ENCODE measurements around the gene ENOPH1. TPM values are rescaled to one million over a fixed set of nuclear protein-coding genes. Genes with fewer than 3 reads are reported as not detected.
"Not testable (repeated sequence)": the region's sequence is repeated elsewhere in the genome, so short reads cannot be mapped to it uniquely, and the experiment has no call there.

ENOPH1 gene
- total RNA-seq, 2 experiments from 2014 or later: 67.7 to 71.9 TPM

GRCh38 chr4:82452026-82452425 lies 21.6 kb downstream of the ENOPH1 start:
- CTCF ChIA-PET: interaction anchor here (0.5 to 0.9 kb wide), 2 partner anchors 16 to 24 kb away, joined by 3 read pairs; no protein-coding TSS in a partner anchor

GRCh38 chr4:82457266-82457665 lies 26.9 kb downstream of the ENOPH1 start:
- CTCF ChIA-PET: no interaction called here
- POLR2A ChIA-PET: no interaction called here

More at GRCh38 chr4:82452026-82452425, 21.6 kb downstream of the ENOPH1 start:
- POLR2A ChIA-PET: no interaction called here

- POLR2A ChIA-PET: no interaction called here
- CTCF ChIA-PET: interaction anchor here (0.6 kb wide), 1 partner anchor 558 kb away, joined by 5 read pairs; no protein-coding TSS in a partner anchor
These were observed 28.3 kb downstream of the ENOPH1 start for GRCh38 chr4:82458729-82459128.

GRCh38 chr4:82461710-82462109 lies 31.3 kb downstream of the ENOPH1 start:
- ChIA-PET POLR2A (no interaction called here), CTCF (interaction anchor here (1.0 to 2.2 kb wide), 2 partner anchors 9 to 277 kb away, joined by 3 to 10 read pairs; no protein-coding TSS in a partner anchor)

- CTCF ChIA-PET: interaction anchor here (1.0 kb wide), 2 partner anchors 9 to 11 kb away, joined by 3 read pairs; no protein-coding TSS in a partner anchor
- POLR2A ChIA-PET: no interaction called here
These were observed 32.0 kb downstream of the ENOPH1 start for GRCh38 chr4:82462415-82462831.

- ChIA-PET CTCF (interaction anchor here (1.0 kb wide), 1 partner anchor 12 kb away, joined by 3 read pairs; no protein-coding TSS in a partner anchor), POLR2A (no interaction called here)
These were observed 32.8 kb downstream of the ENOPH1 start for GRCh38 chr4:82463221-82463620.

GRCh38 chr4:82467471-82467870 lies 37.1 kb downstream of the ENOPH1 start:
- CTCF ChIA-PET: no interaction called here
- POLR2A ChIA-PET: no interaction called here

- ChIA-PET POLR2A (no interaction called here), CTCF (no interaction called here)
These were observed 39.5 kb downstream of the ENOPH1 start for GRCh38 chr4:82469791-82470345.

GRCh38 chr4:82473080-82473479 lies 42.7 kb downstream of the ENOPH1 start:
- POLR2A ChIA-PET, CTCF ChIA-PET: not testable (repeated sequence)

- POLR2A ChIA-PET: no interaction called here
- CTCF ChIA-PET: no interaction called here
These were observed 43.3 kb downstream of the ENOPH1 start for GRCh38 chr4:82473621-82474164.

GRCh38 chr4:82475931-82476330 lies 45.5 kb downstream of the ENOPH1 start:
- POLR2A ChIA-PET: not testable (repeated sequence)
- CTCF ChIA-PET: interaction anchor here (0.9 kb wide), 1 partner anchor 24 kb away, joined by 3 read pairs; no protein-coding TSS in a partner anchor

GRCh38 chr4:82477469-82477868 lies 47.1 kb downstream of the ENOPH1 start:
- CTCF ChIA-PET, POLR2A ChIA-PET: not testable (repeated sequence)

- CTCF ChIA-PET: interaction anchor here (0.6 kb wide), 1 partner anchor 85 kb away, joined by 3 read pairs; no protein-coding TSS in a partner anchor
- POLR2A ChIA-PET: no interaction called here
These were observed 49.2 kb downstream of the ENOPH1 start for GRCh38 chr4:82479562-82479961.

GRCh38 chr4:82480771-82481505 lies 50.5 kb downstream of the ENOPH1 start:
- POLR2A ChIA-PET: no interaction called here
- CTCF ChIA-PET: interaction anchor here (0.6 kb wide), 1 partner anchor 181 kb away, joined by 3 read pairs; no protein-coding TSS in a partner anchor

GRCh38 chr4:82481506-82481840 lies 51.1 kb downstream of the ENOPH1 start:
- ChIA-PET POLR2A (no interaction called here), CTCF (interaction anchor here (0.6 kb wide), 1 partner anchor 45 kb away, joined by 4 read pairs; no protein-coding TSS in a partner anchor)

GRCh38 chr4:82482387-82482786 lies 52.0 kb downstream of the ENOPH1 start:
- CTCF ChIA-PET: interaction anchor here (0.7 kb wide), 1 partner anchor 423 kb away, joined by 4 read pairs; no protein-coding TSS in a partner anchor
- POLR2A ChIA-PET: no interaction called here

- POLR2A ChIA-PET: no interaction called here
- CTCF ChIA-PET: no interaction called here
These were observed 54.8 kb downstream of the ENOPH1 start for GRCh38 chr4:82484996-82485783.

- ChIA-PET POLR2A (no interaction called here), CTCF (no interaction called here)
These were observed 58.7 kb downstream of the ENOPH1 start for GRCh38 chr4:82489076-82489475.

- POLR2A ChIA-PET: no interaction called here
- CTCF ChIA-PET: no interaction called here
These were observed 59.6 kb downstream of the ENOPH1 start for GRCh38 chr4:82489987-82490386.
